ENCODE measurements around the gene RUFY4. TPM values are rescaled to one million over a fixed set of nuclear protein-coding genes. Genes with fewer than 3 reads are reported as not detected.
"Not testable (repeated sequence)": the region's sequence is repeated elsewhere in the genome, so short reads cannot be mapped to it uniquely, and the experiment has no call there.

Gene RUFY4
- total RNA-seq, 2 donors from 2014 or later: 0.12 TPM; not detected in 1

GRCh38 chr2:218033208-218033589 is 35.9 kb upstream of the RUFY4 start:
- Histone ChIP-seq H3K36me3 (no peaks in the 10 kb centered on the region), H3K4me1 (peaks cover 0 to 35% of the 10 kb centered on the region in 2 donors), H3K27me3 (no peaks in the 10 kb centered on the region), H3K4me3 (no peak overlapping the region), H3K27ac (no peak overlapping the region), H3K9me3 (no peaks in the 10 kb centered on the region)
- DNase-seq (ENCODE audit: low spot score): peak; percentile 56
- no peak for TF ChIP-seq CTCF (IDR thresholded peaks at IDR 0.05)

DNA sequence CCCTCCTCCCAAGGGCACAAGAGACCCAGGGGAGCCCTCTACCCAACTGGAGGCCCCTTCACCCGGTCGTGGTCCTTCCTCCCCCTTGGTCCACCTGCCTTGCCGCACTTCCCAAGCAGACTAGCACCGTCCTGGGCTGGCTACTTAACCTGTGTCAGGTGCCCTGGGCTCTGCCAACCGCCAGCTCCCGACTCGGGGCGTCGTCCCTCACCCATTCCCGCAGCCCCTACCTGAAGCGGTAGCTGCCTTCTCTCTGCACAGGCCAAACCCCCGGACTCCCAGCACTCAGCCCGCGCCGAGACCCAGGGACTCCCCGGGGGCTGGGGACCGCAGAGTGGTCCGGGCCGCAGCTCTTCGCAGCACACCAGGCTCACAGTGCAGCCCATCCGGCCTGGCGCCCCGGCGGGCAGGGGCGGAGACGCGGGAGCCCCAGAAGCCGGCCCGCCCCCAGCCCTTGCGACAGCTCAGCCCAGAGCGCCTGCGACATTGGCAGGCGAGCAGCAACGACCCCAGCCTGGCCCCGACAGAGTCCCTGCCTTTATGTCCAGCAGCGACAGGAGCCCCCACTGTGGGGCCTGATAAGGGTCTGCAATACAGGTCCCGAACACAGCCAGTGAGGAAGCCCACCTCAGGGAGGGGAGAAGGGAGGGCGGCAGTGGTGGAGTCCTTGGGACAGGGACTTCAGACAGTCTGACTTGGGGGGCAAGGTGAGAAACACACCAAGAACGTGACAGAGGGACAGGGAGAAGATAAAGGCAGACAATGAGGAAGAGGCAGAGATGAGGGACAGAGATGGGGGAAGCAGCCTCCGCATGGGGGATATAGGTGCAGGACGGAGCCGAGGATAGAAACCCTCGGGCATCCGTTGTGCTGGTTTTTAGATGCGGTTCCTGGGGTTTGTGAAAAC is 35.2 kb upstream of the RUFY4 start:
- Histone ChIP-seq H3K4me1 (peaks cover 0 to 29% of the 10 kb centered on the region in 2 donors), H3K36me3 (no peaks in the 10 kb centered on the region), H3K4me3 (no peak overlapping the region), H3K9me3 (no peaks in the 10 kb centered on the region), H3K27me3 (no peaks in the 10 kb centered on the region), H3K27ac (no peak overlapping the region)
- DNase-seq (ENCODE audit: low spot score): peak; percentile 57
- no peak for TF ChIP-seq CTCF (IDR thresholded peaks at IDR 0.05)

GRCh38 chr2:218034497-218035213 is 34.4 kb upstream of the RUFY4 start:
- DNase-seq (ENCODE audit: low spot score): peak; percentile 70
- H3K27ac ChIP-seq: not testable (repeated sequence)
- peak; percentile 44 to 67 for TF ChIP-seq CTCF (IDR thresholded peaks at IDR 0.05)

GRCh38 chr2:218035463-218036100 is 33.5 kb upstream of the RUFY4 start:
- Histone ChIP-seq H3K27me3 (no peaks in the 10 kb centered on the region), H3K9me3 (no peaks in the 10 kb centered on the region), H3K36me3 (no peaks in the 10 kb centered on the region), H3K27ac (no peak overlapping the region), H3K4me3 (no peak overlapping the region), H3K4me1 (peaks cover 0 to 15% of the 10 kb centered on the region in 2 donors)
- no peak for TF ChIP-seq CTCF (IDR thresholded peaks at IDR 0.05)
- no peak for DNase-seq (ENCODE audit: low spot score)

More at GRCh38 chr2:218034497-218035213, 34.4 kb upstream of the RUFY4 start:
- not testable (repeated sequence) for H3K27me3 ChIP-seq, H3K36me3 ChIP-seq, H3K9me3 ChIP-seq
- Histone ChIP-seq H3K4me3 (peak overlapping the region in 1 of 2 donors; percentile 25), H3K4me1 (peaks cover 0 to 21% of the 10 kb centered on the region in 2 donors)

GRCh38 chr2:218036371-218036770 is 32.7 kb upstream of the RUFY4 start:
- Histone ChIP-seq H3K9me3 (no peaks in the 10 kb centered on the region), H3K36me3 (no peaks in the 10 kb centered on the region), H3K4me1 (peaks cover 0 to 15% of the 10 kb centered on the region in 2 donors), H3K27ac (no peak overlapping the region), H3K27me3 (no peaks in the 10 kb centered on the region), H3K4me3 (no peak overlapping the region)
- DNase-seq (ENCODE audit: low spot score): no peak
- no peak for TF ChIP-seq CTCF (IDR thresholded peaks at IDR 0.05)
